ENCODE data around the gene SYNJ2.
A peak's percentile ranks its signal among the peaks of the same experiment; 100 is the strongest.

Gene SYNJ2

GRCh38 chr6:158057213-158057987 lies 75.7 kb downstream of the SYNJ2 start:
- no peak for DNase-seq (ENCODE audit: low read depth in 3 of 3)

DNA sequence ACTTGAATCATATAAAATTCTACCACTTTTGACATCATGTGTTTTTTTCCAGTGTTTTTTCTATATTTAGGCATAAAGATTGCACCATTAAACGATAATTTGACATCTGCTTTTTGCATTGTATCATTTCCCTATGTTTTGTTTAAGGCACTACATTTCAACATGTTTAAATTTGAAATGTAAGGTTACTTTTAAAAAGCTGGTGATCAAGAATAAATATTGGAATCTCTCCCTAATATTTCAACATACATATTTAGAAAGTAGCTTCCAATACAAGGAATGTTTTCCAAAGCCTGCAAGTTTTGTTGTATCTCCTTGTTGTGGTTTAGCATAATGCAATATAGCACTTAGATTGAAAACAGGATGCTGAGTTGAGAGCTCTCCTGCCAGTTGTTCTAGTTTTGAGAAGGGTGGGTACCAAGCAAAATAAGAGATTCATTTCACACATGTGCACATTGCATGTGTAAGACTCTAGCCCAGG lies 76.5 kb downstream of the SYNJ2 start:
- no peak for DNase-seq (ENCODE audit: low read depth in 3 of 3)

- DNase-seq (ENCODE audit: low read depth in 3 of 3) = no peak
Measured at GRCh38 chr6:158059108-158059507, 77.4 kb downstream of the SYNJ2 start.

GRCh38 chr6:158060455-158061360 lies 79.0 kb downstream of the SYNJ2 start:
- DNase-seq (ENCODE audit: low read depth in 3 of 3) = no peak

DNA sequence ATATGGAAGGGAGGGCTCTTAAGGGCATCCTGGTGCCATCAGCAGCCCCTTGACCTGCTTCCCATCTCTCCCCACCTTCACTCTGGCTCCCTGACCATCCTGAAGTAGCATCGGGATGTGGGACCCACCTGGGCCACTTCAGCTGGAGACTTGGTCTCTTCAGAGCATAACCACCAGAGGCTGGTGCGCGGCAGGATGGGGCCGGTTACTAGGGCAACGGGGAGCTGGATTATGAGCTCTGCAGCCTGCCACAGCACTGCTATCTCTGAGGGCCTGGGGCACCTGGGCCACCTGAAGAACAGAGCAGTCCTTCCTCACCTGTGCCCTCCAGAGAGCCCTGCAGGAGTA lies 79.7 kb downstream of the SYNJ2 start:
- no peak for DNase-seq (ENCODE audit: low read depth in 3 of 3)

DNA sequence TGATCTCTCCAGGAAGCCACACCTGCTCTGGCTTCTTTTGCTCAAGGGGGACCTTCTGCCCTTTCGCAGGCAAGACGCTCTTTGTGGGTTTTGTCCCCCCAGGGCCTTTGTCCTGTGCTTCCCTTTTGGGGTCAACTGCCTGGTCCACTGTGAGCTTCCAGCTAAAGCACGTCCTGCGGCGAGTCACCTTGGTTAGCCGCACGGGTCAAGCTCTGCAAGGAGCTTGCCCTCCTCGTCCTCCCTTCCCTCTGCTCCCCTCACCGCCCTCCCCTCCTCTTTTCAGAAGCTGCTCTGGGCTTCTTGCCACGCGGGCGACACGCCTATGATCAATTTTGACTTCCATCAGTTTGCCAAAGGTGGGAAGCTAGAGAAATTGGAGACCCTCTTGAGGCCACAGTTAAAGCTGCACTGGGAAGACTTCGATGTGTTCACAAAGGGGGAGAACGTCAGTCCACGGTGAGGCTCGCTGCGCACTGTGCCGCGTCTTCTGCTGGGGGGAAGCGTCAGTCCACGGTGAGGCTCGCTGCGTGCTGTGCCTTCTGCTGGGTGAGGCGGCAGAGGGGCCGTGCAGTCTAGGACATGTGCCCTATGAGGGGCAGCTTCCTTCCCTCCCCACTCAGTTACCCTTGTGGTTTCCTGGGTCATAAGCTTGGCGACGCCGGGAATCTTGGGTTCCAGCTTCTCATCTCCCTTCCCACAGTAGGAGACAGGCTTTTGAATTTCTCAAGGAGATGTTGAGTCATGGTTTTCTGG lies 80.2 kb downstream of the SYNJ2 start:
- no peak for DNase-seq (ENCODE audit: low read depth in 3 of 3)

DNA sequence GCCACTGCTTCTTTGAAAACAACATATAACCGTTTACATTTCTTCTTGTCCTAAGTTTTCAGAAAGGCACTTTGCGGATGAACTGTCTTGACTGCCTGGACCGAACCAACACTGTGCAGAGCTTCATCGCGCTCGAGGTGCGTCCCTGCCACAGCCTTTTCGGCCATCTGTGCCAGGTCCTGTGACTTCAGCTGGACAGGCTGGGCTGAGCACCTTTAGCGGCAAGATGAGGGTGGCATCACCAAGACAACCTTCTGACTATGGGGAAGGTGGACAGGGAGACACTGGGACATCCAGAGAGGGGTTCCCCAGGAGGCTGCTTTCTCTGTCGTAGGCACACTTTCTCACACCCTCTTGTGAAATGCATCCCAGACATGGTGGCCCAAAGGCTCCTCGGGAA lies 82.1 kb downstream of the SYNJ2 start:
- DNase-seq (ENCODE audit: low read depth in 3 of 3) = no peak

- no peak for DNase-seq (ENCODE audit: low read depth in 3 of 3)
Measured at GRCh38 chr6:158064725-158065251, 83.1 kb downstream of the SYNJ2 start.

DNA sequence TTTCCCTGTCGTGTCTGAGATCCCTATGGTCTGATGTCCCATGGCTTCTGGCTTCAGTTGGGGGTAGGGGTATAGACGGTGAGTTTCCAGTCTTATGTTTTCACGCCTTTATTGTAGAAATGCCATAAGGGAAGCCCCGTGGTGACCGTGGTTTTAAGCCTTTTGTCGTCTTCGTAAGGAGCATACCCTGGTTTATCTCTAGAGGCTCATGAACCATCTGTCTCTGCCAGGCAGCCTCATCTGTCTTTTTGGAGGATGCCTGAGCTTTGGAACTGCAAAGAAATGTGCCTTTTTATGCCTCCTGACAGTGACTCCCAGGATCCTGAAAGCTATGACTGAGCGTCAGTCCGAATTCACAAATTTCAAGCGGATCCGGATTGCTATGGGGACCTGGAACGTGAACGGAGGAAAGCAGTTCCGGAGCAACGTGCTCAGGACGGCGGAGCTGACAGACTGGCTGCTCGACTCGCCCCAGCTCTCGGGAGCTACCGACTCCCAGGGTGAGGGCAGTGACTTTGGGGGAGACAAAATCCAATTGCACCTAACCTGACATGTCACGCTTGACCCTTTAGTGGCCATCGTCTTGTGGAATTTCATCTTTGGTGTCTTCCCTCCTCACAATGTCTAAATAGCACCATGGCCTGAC lies 84.6 kb downstream of the SYNJ2 start:
- DNase-seq (ENCODE audit: low read depth in 3 of 3) = no peak

GRCh38 chr6:158067436-158068015 lies 85.9 kb downstream of the SYNJ2 start:
- DNase-seq (ENCODE audit: low read depth in 3 of 3) = no peak

GRCh38 chr6:158068156-158068892 lies 86.7 kb downstream of the SYNJ2 start:
- no peak for DNase-seq (ENCODE audit: low read depth in 3 of 3)

GRCh38 chr6:158068893-158069799 lies 87.5 kb downstream of the SYNJ2 start:
- no peak for DNase-seq (ENCODE audit: low read depth in 3 of 3)

GRCh38 chr6:158069800-158070195 lies 88.1 kb downstream of the SYNJ2 start:
- no peak for DNase-seq (ENCODE audit: low read depth in 3 of 3)

- no peak for DNase-seq (ENCODE audit: low read depth in 3 of 3)
Measured at GRCh38 chr6:158070513-158070912, 88.8 kb downstream of the SYNJ2 start.

- no peak for DNase-seq (ENCODE audit: low read depth in 3 of 3)
Measured at GRCh38 chr6:158071121-158072082, 89.7 kb downstream of the SYNJ2 start.

DNA sequence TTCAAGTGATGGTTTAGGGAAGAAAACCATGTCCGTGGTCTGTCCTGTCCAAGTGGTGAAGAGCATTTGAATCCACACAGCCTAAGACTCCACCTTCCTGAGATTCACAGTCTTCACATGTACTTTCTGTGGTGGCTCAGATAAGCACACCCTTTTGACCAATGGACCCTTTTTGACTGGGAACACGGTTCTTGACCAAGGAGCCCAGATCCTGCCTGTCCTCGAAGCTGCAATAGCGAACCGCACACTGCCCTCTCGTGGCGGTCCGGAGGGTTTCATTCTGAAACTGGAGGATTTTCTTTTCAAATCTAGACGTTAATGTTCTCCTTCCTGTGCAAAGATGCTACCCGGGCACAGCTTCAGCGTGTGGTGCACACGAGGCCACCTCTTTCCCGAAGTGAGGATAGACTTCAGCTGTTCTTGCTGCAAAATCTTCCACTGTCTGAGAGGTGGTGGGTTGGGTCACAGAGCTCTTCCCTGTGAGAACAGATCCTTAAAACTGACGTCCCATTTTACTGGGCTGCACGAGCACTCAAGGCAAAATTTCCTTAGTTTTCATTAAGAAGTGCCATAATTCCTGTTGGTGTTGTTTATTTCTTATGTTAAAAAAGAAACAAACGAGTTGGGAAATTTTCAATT lies 90.5 kb downstream of the SYNJ2 start:
- DNase-seq (ENCODE audit: low read depth in 3 of 3) = peak; percentile 37 to 54 (median 53)

DNA sequence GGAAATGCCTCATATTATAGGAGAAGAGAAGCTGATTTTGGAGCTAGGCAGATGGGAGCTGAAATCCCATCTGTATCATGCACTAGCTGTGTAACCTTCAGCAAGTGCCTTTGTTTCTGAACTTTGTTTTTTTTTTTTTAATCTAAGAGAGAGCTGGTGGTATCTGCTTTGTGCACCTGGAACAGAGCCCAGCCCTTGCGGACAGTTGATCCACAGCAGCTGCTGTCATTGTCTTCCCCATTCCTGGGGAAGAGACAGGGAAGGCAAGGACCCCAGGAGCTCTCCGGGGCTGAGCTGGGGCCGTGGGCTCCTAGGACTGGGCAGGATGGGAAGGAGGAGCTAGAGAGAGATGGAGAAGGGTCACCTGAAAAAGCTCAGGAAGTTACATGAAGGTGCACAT lies 92.1 kb downstream of the SYNJ2 start:
- DNase-seq (ENCODE audit: low read depth in 3 of 3) = no peak

DNA sequence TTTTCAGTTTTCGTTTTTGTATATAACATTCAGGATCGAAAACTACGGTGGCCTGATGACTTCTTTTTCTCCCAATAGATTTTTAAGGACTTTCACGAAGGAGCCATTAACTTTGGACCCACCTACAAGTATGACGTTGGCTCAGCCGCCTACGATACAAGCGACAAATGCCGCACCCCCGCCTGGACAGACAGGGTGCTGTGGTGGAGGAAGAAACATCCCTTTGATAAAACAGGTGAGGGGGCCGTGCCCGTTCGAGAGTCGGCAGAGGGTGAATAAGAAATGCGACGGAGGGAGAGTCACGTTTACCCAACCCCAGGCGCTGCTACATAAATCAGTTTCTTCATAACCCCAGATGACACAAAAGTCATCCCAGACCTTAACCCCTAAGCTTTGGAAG lies 94.9 kb downstream of the SYNJ2 start:
- no peak for DNase-seq (ENCODE audit: low read depth in 3 of 3)
